Left ventricle myocardium superior (tissue), 1 donor: ENCODE results near the gene ZNF888. TPM values are rescaled to one million over a fixed set of nuclear protein-coding genes. Genes with fewer than 3 reads are reported as not detected.
A peak's percentile ranks its signal among the peaks of the same experiment; 100 is the strongest.
"Not testable (repeated sequence)": the region's sequence is repeated elsewhere in the genome, so short reads cannot be mapped to it uniquely, and the experiment has no call there.

ENCODE experiments used
- ATAC-seq: fragments of 200-7000 bp; cut with Tn5 transposase; one replicate; pipeline ENCODE4 v1.9.1; 2020; ENCODE audit warnings: mild to moderate bottlenecking, moderate library complexity
- DNase-seq: peaks from one replicate; pipeline ENCODE4 v3.0.0-alpha.2; 2020
- intact Hi-C: fragments of 100-400 bp; cut with micrococcal nuclease; formaldehyde crosslinking; loops from one replicate; pipeline ENCODE4 v1.11.0; 2022
- total RNA-seq: library from RNA; stranded (reverse); fragmentation: NEBNext Ultra II Directional; extraction: Animal tissue kit (Norgen Biotek cat#: 25700); gene quantifications from one replicate; pipeline ENCODE4 v1.2.1, GENCODE V29; 2021
- donor health status: DM: no; HTN: yes; CAD: no; lungs with severe emphysema.

ZNF888 gene
- total RNA-seq, 1 donor from 2014 or later = 1.4 TPM

GRCh38 chr19:52896431-52897137, 26.6 kb downstream of the ZNF888 start:
- DNase-seq = no peak
- intact Hi-C loops = no loop called here
- peak; percentile 48 for ATAC-seq

GRCh38 chr19:52891336-52891735, 31.9 kb downstream of the ZNF888 start:
- intact Hi-C loops = no loop called here
- ATAC-seq (no peak), DNase-seq (no peak)

GRCh38 chr19:52889931-52890330, 33.3 kb downstream of the ZNF888 start:
- ATAC-seq (no peak), DNase-seq (no peak)
- intact Hi-C loops = no loop called here

GRCh38 chr19:52889076-52889475, 34.2 kb downstream of the ZNF888 start:
- no peak for DNase-seq
- intact Hi-C loops = no loop called here
- ATAC-seq = no peak

GRCh38 chr19:52880895-52881389, 42.3 kb downstream of the ZNF888 start:
- intact Hi-C loops = no loop called here
- DNase-seq = no peak
- no peak for ATAC-seq

GRCh38 chr19:52872996-52873395, 50.2 kb downstream of the ZNF888 start:
- intact Hi-C loops, DNase-seq, ATAC-seq: not testable (repeated sequence)

- DNase-seq (no peak), ATAC-seq (no peak)
- intact Hi-C loops = no loop called here
Measured at GRCh38 chr19:52871466-52871865, 51.8 kb downstream of the ZNF888 start.

GRCh38 chr19:52868031-52868430, 55.2 kb downstream of the ZNF888 start:
- intact Hi-C loops, ATAC-seq, DNase-seq: not testable (repeated sequence)

- DNase-seq (peak; percentile 77), ATAC-seq (peak; percentile 100)
- intact Hi-C loops = not testable (repeated sequence)
Measured at GRCh38 chr19:52857378-52858191, 65.6 kb downstream of the ZNF888 start, which contains the start of gene ZNF468. Gene ZNF468, minus strand, starts transcription at chr19:52857619. Its CDS starts 3,347 bp downstream, at chr19:52854272.

- ATAC-seq = peak; percentile 49
Measured at GRCh38 chr19:52856540-52857377, 66.5 kb downstream of the ZNF888 start.

More at GRCh38 chr19:52856540-52857377, 66.5 kb downstream of the ZNF888 start:
- intact Hi-C loops, DNase-seq: not testable (repeated sequence)

Other genes starting within 250 kb of the ZNF888 start
- gene ZNF611, start 188.4 kb downstream of the ZNF888 start, total RNA-seq = 6.9 TPM
- 2.0 TPM for gene ZNF600, start 136.6 kb downstream of the ZNF888 start, total RNA-seq
- 9.2 TPM for gene ZNF28, start 101.8 kb downstream of the ZNF888 start, total RNA-seq
- gene ZNF468, start 65.8 kb downstream of the ZNF888 start, total RNA-seq = 8.1 TPM
- 9.3 TPM for gene ZNF320, start 25.8 kb downstream of the ZNF888 start, total RNA-seq
- 4.4 TPM for gene ZNF816, start 39.5 kb upstream of the ZNF888 start, total RNA-seq
- not detected for gene ERVV-1, start 90.5 kb upstream of the ZNF888 start, total RNA-seq
- gene ERVV-2, start 121.3 kb upstream of the ZNF888 start, total RNA-seq = not detected
- gene ZNF160, start 180.0 kb upstream of the ZNF888 start, total RNA-seq = 19.2 TPM
- gene ZNF415, start 209.5 kb upstream of the ZNF888 start, total RNA-seq = 23.9 TPM
- gene ZNF347, start 235.6 kb upstream of the ZNF888 start, total RNA-seq = 6.6 TPM